Endothelial cell of umbilical vein (primary cell): ENCODE measurements around the gene CNR2.

ENCODE experiments used
- CTCF ChIP-seq, 2 donors: IDR thresholded peaks; 1 replicate in 1 of 2; 2 replicates in 1 of 2; pipeline ENCODE4 v1.5.1; 2011; ENCODE audit warnings: low read length in 2 of 2, mild to moderate bottlenecking in 2 of 2, moderate library complexity in 2 of 2, control low read depth in 1 of 2, inconsistent platforms in 1 of 2, low read depth in 1 of 2; ENCODE audit not compliant: insufficient read depth in 1 of 2; ENCODE audit errors: extremely low read depth in 1 of 2
- MYC ChIP-seq: IDR thresholded peaks from one replicate; pipeline ENCODE4 v1.6.1; 2011; ENCODE audit warnings: mild to moderate bottlenecking, low read depth, low read length

DNA sequence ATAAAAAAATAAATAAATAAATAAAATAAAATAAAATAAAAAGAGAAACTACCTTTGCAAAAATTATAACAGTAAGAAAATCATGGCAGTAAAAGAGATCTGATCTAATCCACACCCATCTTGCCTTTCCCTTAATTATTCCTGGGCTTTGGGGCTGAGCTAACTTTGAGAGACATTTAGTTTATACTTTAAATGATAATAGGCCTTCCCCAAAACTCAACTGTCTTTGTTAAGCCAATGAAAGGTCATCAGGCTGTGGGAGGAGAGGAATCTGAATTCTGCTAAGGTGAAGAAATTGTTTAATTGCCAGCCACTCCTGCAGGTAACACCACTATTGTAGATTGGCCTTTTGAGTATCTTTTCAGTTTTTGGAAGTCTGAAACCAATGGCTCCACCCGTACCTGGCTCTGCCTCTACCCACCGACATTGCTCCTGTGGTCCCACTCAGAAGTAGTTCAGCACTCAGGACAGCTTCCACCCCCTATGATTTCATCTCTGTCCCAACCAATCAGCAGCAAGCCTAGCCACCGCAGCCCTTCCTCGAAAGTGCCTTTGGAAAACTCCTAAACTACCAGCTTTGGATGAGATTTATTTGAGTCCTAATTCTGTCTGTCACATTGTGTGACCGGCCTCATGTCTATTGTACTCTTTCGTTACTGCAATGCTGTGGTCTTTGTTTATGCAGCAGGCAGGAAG lies 23.5 kb upstream of the CNR2 start:
- no peak for TF ChIP-seq CTCF (IDR thresholded peaks at IDR 0.05; ENCODE audit: extremely low read depth in 1 of 2, insufficient read depth in 1 of 2, low read depth in 1 of 2, low read length in 2 of 2)
- TF ChIP-seq MYC: no peak
